ENCODE data around the gene NBPF20. TPM values are rescaled to one million over a fixed set of nuclear protein-coding genes. Genes with fewer than 3 reads are reported as not detected.
"Not testable (repeated sequence)": the region's sequence is repeated elsewhere in the genome, so short reads cannot be mapped to it uniquely, and the experiment has no call there.

Gene NBPF20
- total and polyA plus RNA-seq, 2 of the 4 experiments (the other 2 are of a cell fraction) = 2.6 to 2.9 TPM

DNA sequence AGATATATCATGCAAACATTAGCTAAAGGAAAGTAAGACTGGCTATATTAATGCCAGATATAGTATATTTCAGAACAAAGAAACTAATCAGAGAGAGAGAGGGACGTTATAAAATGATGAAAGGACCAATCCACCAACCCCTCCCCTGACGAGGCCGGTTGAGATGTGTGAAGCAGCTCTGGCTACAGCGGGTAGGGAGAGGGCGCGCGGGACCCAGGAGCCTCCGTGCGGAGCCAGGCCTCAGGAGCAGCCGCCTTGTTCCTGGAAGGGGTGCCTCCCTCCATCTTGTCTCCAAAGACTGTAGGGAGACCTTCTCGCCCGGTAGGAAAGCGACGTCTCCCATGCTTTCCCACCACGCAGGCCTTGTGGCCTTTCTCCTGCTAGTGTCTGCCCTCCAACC lies 5.4 kb upstream of the NBPF20 start:
- H4K20me1 ChIP-seq (ENCODE audit: insufficient read depth, low read length); H4K5ac ChIP-seq (ENCODE audit: low read depth, low read length); BruUV-seq (replicated peaks); dilution Hi-C loops (cut with HindIII; ENCODE audit: low sequenced_read_pairs, unreplicated experiment); H3K4me2 ChIP-seq (ENCODE audit: low read depth, low read length); H2BK15ac ChIP-seq (ENCODE audit: low read depth, low read length); CTCF ChIA-PET; in situ Hi-C loops (cut with MboI; ENCODE audit: low sequenced_read_pairs); H3K36me3 ChIP-seq (ENCODE audit: control insufficient read depth, insufficient read depth, low read length); intact Hi-C loops (cut with micrococcal nuclease); H3K9me3 ChIP-seq (ENCODE audit: control insufficient read depth, insufficient read depth, low read length); H2BK5ac ChIP-seq (ENCODE audit: low read depth, low read length, poor library complexity, severe bottlenecking); DNase-seq; H3K18ac ChIP-seq (ENCODE audit: low read depth, low read length); H3K9ac ChIP-seq (ENCODE audit: low read depth, low read length); H2AFZ ChIP-seq (replicated peaks; ENCODE audit: low read length, poor library complexity); H2AK9ac ChIP-seq (replicated peaks; ENCODE audit: low read depth, low read length, poor library complexity); H3K56ac ChIP-seq (ENCODE audit: extremely low read depth, insufficient read depth, low read length); POLR2A ChIA-PET (ENCODE audit: unreplicated experiment); H3K4me3 ChIP-seq (ENCODE audit: insufficient read depth, low read depth, low read length); H3K23ac ChIP-seq (ENCODE audit: low read depth, low read length); H3K4ac ChIP-seq (ENCODE audit: low read depth, low read length); H3K27ac ChIP-seq (ENCODE audit: insufficient read depth, low read length); H4K91ac ChIP-seq (ENCODE audit: insufficient read depth, low read depth, low read length); H4K8ac ChIP-seq (ENCODE audit: low read depth in 2 of 2, low read length in 2 of 2); H3K79me1 ChIP-seq (ENCODE audit: low read depth in 1 of 2, low read length in 2 of 2); H3K9me1 ChIP-seq (ENCODE audit: insufficient read depth, low read length); H3K4me1 ChIP-seq (ENCODE audit: control insufficient read depth, insufficient read depth, low read length); ATAC-seq (ENCODE audit: low read depth); H2BK120ac ChIP-seq (ENCODE audit: low read depth, low read length); H2AK5ac ChIP-seq (ENCODE audit: low read depth, low read length); H3K14ac ChIP-seq (replicated peaks; ENCODE audit: low read depth, low read length); H2BK20ac ChIP-seq (ENCODE audit: low read depth, low read length): not testable (repeated sequence)
- no CpG with 5 or more reads among the region's 15 CpGs for WGBS, 2 experiments (ENCODE audit: extremely low coverage in 2 of 2, insufficient read length in 1 of 2)
- H3K27me3 ChIP-seq (ENCODE audit: control insufficient read depth, insufficient read depth, low read length) = peaks cover 29% of the 10 kb centered on the region

DNA sequence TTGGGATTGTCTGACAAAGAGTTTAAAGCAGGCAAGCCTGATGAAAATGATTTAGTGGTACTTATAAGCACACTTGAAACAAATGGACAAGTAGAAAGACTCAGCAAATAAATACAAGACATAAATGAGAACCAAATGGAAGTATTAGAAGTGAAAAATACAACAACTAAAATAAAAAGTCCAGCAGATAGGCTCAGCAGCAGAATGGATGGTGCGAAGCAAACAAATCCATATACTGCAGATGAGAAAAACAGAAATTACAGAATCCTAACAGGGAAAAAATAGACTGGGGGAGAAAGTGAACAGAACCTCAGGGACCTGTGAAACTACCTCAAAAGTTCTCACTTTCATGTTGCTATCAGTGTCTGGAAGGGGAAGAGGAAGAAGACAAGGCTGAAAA lies 3.9 kb upstream of the NBPF20 start:
- DNase-seq; H4K5ac ChIP-seq (ENCODE audit: low read depth, low read length); H3K56ac ChIP-seq (ENCODE audit: extremely low read depth, insufficient read depth, low read length); H3K27ac ChIP-seq (ENCODE audit: insufficient read depth, low read length); H3K79me1 ChIP-seq (ENCODE audit: low read depth in 1 of 2, low read length in 2 of 2); H2BK20ac ChIP-seq (ENCODE audit: low read depth, low read length); BruUV-seq (replicated peaks); H4K20me1 ChIP-seq (ENCODE audit: insufficient read depth, low read length); H3K4me1 ChIP-seq (ENCODE audit: control insufficient read depth, insufficient read depth, low read length); H2AFZ ChIP-seq (replicated peaks; ENCODE audit: low read length, poor library complexity); H3K4me2 ChIP-seq (ENCODE audit: low read depth, low read length); CTCF ChIA-PET; in situ Hi-C loops (cut with MboI; ENCODE audit: low sequenced_read_pairs); H3K23ac ChIP-seq (ENCODE audit: low read depth, low read length); ATAC-seq (ENCODE audit: low read depth); H2AK9ac ChIP-seq (replicated peaks; ENCODE audit: low read depth, low read length, poor library complexity); H3K18ac ChIP-seq (ENCODE audit: low read depth, low read length); H2BK120ac ChIP-seq (ENCODE audit: low read depth, low read length); intact Hi-C loops (cut with micrococcal nuclease); H3K4ac ChIP-seq (ENCODE audit: low read depth, low read length); dilution Hi-C loops (cut with HindIII; ENCODE audit: low sequenced_read_pairs, unreplicated experiment); H2BK15ac ChIP-seq (ENCODE audit: low read depth, low read length); H2AK5ac ChIP-seq (ENCODE audit: low read depth, low read length); H3K9me3 ChIP-seq (ENCODE audit: control insufficient read depth, insufficient read depth, low read length); H3K14ac ChIP-seq (replicated peaks; ENCODE audit: low read depth, low read length); H3K4me3 ChIP-seq (ENCODE audit: insufficient read depth, low read depth, low read length); H2BK5ac ChIP-seq (ENCODE audit: low read depth, low read length, poor library complexity, severe bottlenecking); H3K9me1 ChIP-seq (ENCODE audit: insufficient read depth, low read length); H4K91ac ChIP-seq (ENCODE audit: insufficient read depth, low read depth, low read length); H3K9ac ChIP-seq (ENCODE audit: low read depth, low read length); POLR2A ChIA-PET (ENCODE audit: unreplicated experiment); H3K36me3 ChIP-seq (ENCODE audit: control insufficient read depth, insufficient read depth, low read length); H4K8ac ChIP-seq (ENCODE audit: low read depth in 2 of 2, low read length in 2 of 2): not testable (repeated sequence)
- no CpG with 5 or more reads among the region's 1 CpG for WGBS, 2 experiments (ENCODE audit: extremely low coverage in 2 of 2, insufficient read length in 1 of 2)
- peaks cover 29% of the 10 kb centered on the region for H3K27me3 ChIP-seq (ENCODE audit: control insufficient read depth, insufficient read depth, low read length)
